Measurements from ENCODE around the gene PAPPA2. TPM values are rescaled to one million over a fixed set of nuclear protein-coding genes. Genes with fewer than 3 reads are reported as not detected.

PAPPA2 gene
- total RNA-seq, 1 donor, result 5.8 TPM

- DNase-seq (ENCODE audit: insufficient read length, low spot score, missing footprints), result no peak
- TF ChIP-seq, protein P1, sequence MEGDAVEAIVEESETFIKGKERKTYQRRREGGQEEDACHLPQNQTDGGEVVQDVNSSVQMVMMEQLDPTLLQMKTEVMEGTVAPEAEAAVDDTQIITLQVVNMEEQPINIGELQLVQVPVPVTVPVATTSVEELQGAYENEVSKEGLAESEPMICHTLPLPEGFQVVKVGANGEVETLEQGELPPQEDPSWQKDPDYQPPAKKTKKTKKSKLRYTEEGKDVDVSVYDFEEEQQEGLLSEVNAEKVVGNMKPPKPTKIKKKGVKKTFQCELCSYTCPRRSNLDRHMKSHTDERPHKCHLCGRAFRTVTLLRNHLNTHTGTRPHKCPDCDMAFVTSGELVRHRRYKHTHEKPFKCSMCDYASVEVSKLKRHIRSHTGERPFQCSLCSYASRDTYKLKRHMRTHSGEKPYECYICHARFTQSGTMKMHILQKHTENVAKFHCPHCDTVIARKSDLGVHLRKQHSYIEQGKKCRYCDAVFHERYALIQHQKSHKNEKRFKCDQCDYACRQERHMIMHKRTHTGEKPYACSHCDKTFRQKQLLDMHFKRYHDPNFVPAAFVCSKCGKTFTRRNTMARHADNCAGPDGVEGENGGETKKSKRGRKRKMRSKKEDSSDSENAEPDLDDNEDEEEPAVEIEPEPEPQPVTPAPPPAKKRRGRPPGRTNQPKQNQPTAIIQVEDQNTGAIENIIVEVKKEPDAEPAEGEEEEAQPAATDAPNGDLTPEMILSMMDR (IDR thresholded peaks at IDR 0.05; ENCODE audit: extremely low read depth, low read depth, low read length), result no peak
Measured at GRCh38 chr1:176774224-176774623, 311.2 kb downstream of the PAPPA2 start.

GRCh38 chr1:176775378-176775777, 312.4 kb downstream of the PAPPA2 start:
- DNase-seq (ENCODE audit: insufficient read length, low spot score, missing footprints), result no peak
- H4K20me1 ChIP-seq (ENCODE audit: insufficient read depth, low read length), result no peaks in the 10 kb centered on the region
- H3K27me3 ChIP-seq (ENCODE audit: insufficient read depth, low read length), result no peaks in the 10 kb centered on the region
- H3K79me2 ChIP-seq (ENCODE audit: insufficient read depth, low read length), result no peaks in the 10 kb centered on the region
- no peaks in the 10 kb centered on the region for H3K9me3 ChIP-seq (ENCODE audit: low read depth, low read length)
- no peak overlapping the region for H3K4me3 ChIP-seq (ENCODE audit: insufficient read depth, low read length)
- no peaks in the 10 kb centered on the region for H3K4me1 ChIP-seq (ENCODE audit: insufficient read depth, low read length)
- no peak overlapping the region for H2AFZ ChIP-seq (ENCODE audit: low read length)
- no peak overlapping the region for H3K27ac ChIP-seq (ENCODE audit: low read depth, low read length)
- no peaks in the 10 kb centered on the region for H3K36me3 ChIP-seq (ENCODE audit: insufficient read depth, low read length)
- TF ChIP-seq, protein P1 (IDR thresholded peaks at IDR 0.05; ENCODE audit: extremely low read depth, low read depth, low read length), result no peak
- no peak overlapping the region for H3K4me2 ChIP-seq (ENCODE audit: insufficient read depth, low read length)

More at GRCh38 chr1:176774224-176774623, 311.2 kb downstream of the PAPPA2 start:
- Histone ChIP-seq H2AFZ (ENCODE audit: low read length) (no peak overlapping the region), H3K9me3 (ENCODE audit: low read depth, low read length) (no peaks in the 10 kb centered on the region), H3K27me3 (ENCODE audit: insufficient read depth, low read length) (no peaks in the 10 kb centered on the region), H3K4me1 (ENCODE audit: insufficient read depth, low read length) (no peaks in the 10 kb centered on the region), H3K79me2 (ENCODE audit: insufficient read depth, low read length) (no peaks in the 10 kb centered on the region), H3K4me3 (ENCODE audit: insufficient read depth, low read length) (no peak overlapping the region), H3K36me3 (ENCODE audit: insufficient read depth, low read length) (no peaks in the 10 kb centered on the region), H4K20me1 (ENCODE audit: insufficient read depth, low read length) (no peaks in the 10 kb centered on the region), H3K27ac (ENCODE audit: low read depth, low read length) (no peak overlapping the region), H3K4me2 (ENCODE audit: insufficient read depth, low read length) (no peak overlapping the region)

DNA sequence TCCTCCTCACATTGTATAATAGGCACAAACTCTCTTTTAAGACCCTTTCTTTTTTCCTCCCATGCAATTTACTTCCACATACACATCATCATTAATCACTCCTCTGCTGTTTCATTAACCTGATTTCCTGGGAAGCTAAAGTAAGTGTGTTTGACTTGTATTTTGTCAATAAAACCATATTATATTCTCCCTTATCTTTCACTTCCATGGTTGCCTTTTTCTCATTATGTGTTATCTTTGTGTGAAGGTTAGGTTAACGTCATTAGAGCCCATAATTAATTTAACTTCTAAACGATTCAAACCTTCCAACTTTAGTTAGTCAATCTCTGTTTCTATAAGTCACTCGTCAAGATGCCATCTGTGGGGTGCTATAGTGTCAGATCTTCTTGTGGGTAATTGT, 313.0 kb downstream of the PAPPA2 start:
- TF ChIP-seq, protein P1 (IDR thresholded peaks at IDR 0.05; ENCODE audit: extremely low read depth, low read depth, low read length), result no peak
- H3K79me2 ChIP-seq (ENCODE audit: insufficient read depth, low read length), result no peaks in the 10 kb centered on the region
- H4K20me1 ChIP-seq (ENCODE audit: insufficient read depth, low read length), result no peaks in the 10 kb centered on the region
- H3K4me2 ChIP-seq (ENCODE audit: insufficient read depth, low read length), result no peak overlapping the region
- H3K4me3 ChIP-seq (ENCODE audit: insufficient read depth, low read length), result no peak overlapping the region
- DNase-seq (ENCODE audit: insufficient read length, low spot score, missing footprints), result no peak
- H3K27ac ChIP-seq (ENCODE audit: low read depth, low read length), result no peak overlapping the region
- H2AFZ ChIP-seq (ENCODE audit: low read length), result no peak overlapping the region
- no peaks in the 10 kb centered on the region for H3K27me3 ChIP-seq (ENCODE audit: insufficient read depth, low read length)
- no peaks in the 10 kb centered on the region for H3K9me3 ChIP-seq (ENCODE audit: low read depth, low read length)
- H3K36me3 ChIP-seq (ENCODE audit: insufficient read depth, low read length), result no peaks in the 10 kb centered on the region
- H3K4me1 ChIP-seq (ENCODE audit: insufficient read depth, low read length), result no peaks in the 10 kb centered on the region

DNA sequence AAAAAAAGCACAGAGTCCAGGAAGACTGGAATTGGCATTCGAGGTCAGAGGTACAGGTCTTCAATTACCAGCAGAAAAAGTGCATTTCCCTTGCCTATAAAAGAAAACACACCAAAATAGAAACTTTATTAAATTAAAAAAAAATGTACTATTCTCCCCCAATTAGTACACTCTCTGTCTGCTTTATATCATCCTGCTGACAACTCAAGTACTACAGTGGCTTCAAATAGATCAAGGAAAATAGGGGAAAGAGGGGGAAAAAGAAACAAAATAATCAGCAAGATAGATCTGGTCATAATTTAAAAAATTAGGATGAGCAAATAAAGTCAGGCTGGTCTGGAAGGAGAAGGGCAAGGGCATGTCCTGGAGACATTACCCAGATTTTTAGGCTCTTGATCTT, 315.1 kb downstream of the PAPPA2 start:
- Histone ChIP-seq H4K20me1 (ENCODE audit: insufficient read depth, low read length) (no peaks in the 10 kb centered on the region), H3K4me3 (ENCODE audit: insufficient read depth, low read length) (no peak overlapping the region), H3K9me3 (ENCODE audit: low read depth, low read length) (no peaks in the 10 kb centered on the region), H3K27ac (ENCODE audit: low read depth, low read length) (no peak overlapping the region), H2AFZ (ENCODE audit: low read length) (no peak overlapping the region), H3K36me3 (ENCODE audit: insufficient read depth, low read length) (no peaks in the 10 kb centered on the region), H3K27me3 (ENCODE audit: insufficient read depth, low read length) (no peaks in the 10 kb centered on the region), H3K4me1 (ENCODE audit: insufficient read depth, low read length) (no peaks in the 10 kb centered on the region), H3K79me2 (ENCODE audit: insufficient read depth, low read length) (no peaks in the 10 kb centered on the region), H3K4me2 (ENCODE audit: insufficient read depth, low read length) (no peak overlapping the region)
- no peak for DNase-seq (ENCODE audit: insufficient read length, low spot score, missing footprints)
- TF ChIP-seq, protein P1 (IDR thresholded peaks at IDR 0.05; ENCODE audit: extremely low read depth, low read depth, low read length), result no peak
